ENCODE results near the gene BEX5.
"Not testable (repeated sequence)": the region's sequence is repeated elsewhere in the genome, so short reads cannot be mapped to it uniquely, and the experiment has no call there.

The BEX5 gene

DNA sequence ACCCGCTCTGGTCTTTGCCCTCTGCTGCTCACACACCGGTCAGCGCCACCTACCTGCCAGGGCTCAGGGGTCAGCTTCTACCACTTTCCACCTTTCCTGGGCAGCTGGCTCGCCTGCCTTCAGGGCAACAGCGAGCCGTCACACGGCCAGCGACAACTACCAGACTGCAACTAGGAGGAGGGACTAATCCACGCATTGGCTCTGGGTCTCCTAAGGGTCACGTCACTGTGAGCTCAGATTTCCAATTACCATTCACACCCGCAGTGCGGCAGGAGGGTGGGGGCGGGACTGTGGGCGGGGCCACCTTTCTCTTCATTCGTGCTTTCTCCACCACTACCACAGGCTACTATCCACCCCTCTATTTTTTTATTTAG is at the start of gene BEX5:
BEX5 (minus strand) TSS at position 172 of the 374 bp plus-strand sequence. CDS start 1,712 bp downstream, outside the sequence.
- peak; percentile 37 for DNase-seq (ENCODE audit: low read depth)

DNA sequence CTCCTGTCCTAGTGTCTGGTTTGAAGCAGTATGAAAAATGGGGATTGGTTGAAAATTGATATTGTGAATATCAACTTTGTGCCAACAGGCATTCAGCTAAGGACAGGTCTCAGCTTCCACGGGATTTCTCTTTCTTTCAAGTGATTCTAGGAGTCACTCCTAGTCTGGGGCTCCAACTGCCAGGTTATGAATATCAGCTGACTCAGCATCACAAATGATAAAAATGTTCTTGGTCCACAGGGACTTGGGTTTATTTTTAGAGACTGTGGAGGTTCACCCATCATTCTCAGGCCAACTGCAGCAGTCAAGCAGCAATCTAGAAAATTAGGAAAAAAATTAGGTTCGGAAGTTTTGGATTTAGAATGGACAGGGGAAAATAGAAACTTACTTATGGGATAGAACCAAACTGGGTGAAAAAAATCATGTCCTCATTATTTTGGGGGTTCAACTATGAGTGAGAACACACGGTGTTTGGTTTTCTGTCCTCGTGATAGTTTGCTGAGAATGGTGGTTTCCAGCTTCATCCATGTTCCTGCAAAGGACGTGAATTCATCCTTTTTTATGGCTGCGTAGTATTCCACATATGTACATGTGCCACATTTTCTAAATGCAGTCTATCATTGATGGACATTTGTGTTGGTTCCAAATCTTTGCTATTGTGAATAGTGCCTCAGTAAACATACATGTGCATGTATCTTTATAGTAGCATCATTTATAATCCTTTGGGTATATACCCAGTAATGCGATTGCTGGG is 30.4 kb upstream of the BEX5 start:
- no peak for DNase-seq (ENCODE audit: low read depth)

DNA sequence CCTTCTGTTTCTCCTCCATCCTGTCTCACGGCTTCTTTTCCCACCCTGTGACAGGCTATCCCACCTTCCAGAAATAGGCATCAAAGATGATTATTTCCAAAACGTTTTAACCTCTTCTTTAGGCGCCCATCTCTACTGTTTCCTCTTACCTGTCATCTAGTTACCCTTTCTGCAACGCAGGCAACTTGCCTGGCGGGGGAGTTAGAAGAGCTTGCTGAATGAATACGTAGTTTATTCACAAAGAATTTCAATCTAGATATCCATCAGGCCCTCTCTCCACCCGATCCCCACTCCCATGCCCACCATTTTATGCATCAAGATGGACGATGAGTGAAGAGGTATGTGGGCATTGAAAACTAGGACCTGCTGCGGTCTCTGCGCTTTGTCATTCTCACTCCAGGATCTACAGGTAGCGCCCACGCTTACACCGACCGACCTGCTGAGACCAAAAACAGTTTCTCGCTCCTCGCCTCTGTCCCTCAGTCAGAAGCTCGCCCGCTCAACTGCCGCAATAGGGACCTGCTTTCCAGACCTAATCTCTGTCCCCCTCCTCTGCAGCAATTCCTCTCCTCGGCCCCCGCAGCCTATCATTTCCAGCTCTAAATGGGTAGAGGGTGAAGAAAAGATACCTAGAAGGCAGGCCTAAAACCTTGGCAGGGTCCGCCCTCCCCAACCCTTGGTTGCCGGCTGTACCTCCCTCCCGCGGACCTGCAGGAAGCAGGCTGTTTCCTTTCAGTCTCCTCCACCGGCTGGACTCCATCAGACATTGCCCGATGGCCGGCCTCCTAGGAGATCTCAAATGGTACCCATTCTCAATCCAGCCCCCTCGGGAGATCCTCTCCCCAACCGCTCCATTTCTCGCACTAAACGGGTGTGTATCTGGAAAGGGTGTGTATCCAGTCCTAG is 624 bp downstream of the BEX5 start:
- peak; percentile 7 for DNase-seq (ENCODE audit: low read depth)

DNA sequence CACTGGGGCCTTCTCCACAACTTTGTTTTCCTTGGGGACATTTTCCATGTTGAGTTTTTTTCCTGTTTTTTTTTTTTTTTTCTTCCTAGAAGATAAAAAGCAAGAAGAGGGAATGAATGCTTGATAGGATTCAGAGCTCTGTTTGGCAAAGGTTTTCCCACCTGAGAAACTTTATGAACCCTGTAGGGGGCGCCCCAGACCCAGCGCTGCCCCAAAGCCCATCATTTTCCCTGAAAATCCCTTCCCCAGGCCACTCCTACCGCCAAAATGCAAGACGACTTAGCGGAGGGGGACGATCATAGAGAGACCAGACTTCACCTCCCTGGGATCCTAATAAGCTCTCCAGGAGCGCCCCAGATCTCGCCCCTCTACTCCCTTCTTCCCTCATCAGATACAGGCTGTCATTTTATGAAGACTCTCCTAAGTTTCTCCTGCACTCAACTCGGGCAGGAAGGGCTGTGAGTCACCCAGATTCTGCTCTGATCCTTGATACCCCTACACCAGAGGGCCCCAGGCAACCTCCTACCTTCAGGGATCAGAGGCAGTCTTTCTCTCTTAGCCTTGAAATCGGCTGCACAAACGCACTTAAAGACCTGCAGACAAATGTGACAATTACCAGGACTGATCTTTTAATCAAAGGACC is 1.4 kb downstream of the BEX5 start:
- no peak for DNase-seq (ENCODE audit: low read depth)

DNA sequence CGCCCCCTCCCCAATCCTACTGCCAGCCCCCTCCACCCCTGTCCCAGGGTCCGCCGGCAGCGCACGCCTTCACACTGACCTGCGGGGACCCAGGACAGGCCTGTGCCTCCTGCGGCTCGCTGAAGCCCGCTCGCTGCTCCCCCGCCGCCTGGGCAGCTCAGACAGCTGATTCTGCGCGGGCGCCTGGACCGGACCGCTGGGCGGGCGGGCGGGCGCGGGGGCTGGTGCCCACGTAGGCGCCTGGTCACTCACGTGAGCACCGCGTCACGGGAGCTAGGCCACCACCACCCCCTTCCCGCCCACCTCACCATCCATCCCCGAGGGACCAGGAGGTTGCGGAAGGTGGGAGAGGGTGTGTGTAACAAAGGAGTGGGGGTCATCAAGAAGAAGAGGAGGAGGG is 13.5 kb downstream of the BEX5 start, which contains the start of gene TCEAL6:
TCEAL6 (minus strand) TSS at position 208 of the 400 bp plus-strand sequence.
- DNase-seq (ENCODE audit: low read depth), result not testable (repeated sequence)

DNA sequence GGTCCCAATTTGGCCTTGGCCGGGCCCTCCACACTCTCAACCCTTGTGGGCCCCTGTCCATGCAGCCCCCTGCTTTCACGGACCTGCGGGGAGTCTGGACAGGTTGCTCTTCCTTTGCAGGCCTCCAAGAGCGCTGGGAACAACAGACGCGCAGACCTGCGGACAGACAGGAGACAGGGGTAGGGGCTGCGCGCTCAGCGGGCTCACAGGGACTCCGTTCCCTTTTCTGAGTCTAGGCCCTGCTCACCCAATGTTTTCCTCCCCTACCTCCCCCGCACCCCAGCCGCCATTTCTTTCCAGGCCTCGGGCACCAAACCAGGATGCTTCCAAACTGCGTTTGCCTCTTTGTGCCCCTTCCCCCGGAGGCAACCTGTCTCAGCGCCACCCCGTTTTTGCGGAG is 14.1 kb downstream of the BEX5 start:
- DNase-seq (ENCODE audit: low read depth), result not testable (repeated sequence)

DNA sequence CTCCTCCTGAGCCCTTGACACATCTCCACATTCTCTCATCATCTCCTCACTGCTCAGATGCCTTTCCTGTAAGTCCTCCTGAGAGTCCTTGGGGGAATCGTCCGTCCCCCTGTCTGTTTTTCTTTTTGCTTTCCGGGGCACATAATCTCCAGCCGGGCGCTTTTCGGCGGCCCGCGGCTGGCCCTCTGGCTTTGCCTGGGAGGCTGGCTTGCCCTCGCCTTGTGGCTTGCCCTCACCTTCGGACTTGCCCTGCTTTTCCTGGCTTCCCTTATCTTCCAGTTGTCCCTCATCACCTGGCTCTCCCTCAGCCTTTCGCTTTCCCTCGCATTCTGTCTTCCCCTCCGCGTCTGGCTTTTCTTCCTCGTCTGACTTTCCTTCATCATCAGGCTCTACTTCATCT is 14.9 kb downstream of the BEX5 start:
- DNase-seq (ENCODE audit: low read depth), result not testable (repeated sequence)

DNA sequence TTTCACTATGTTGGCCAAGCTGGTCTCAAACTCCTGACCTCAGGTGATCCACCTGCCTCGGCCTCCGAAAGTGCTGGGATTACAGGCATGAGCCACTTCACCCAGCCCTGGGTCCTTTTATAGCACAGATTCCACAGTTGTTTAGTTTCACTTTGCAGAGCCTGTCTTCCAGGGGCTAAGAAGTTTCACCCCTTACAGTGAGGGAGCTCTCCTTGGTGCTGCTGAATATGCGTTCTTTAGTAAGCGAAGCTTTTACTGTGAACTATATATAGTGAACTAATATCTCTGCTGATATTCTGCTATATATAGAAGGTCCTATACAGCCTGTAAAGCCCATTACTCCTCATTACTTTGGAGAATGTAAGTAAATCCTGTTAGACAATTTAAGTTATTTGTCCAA is 17.7 kb downstream of the BEX5 start:
- no peak for DNase-seq (ENCODE audit: low read depth)

DNA sequence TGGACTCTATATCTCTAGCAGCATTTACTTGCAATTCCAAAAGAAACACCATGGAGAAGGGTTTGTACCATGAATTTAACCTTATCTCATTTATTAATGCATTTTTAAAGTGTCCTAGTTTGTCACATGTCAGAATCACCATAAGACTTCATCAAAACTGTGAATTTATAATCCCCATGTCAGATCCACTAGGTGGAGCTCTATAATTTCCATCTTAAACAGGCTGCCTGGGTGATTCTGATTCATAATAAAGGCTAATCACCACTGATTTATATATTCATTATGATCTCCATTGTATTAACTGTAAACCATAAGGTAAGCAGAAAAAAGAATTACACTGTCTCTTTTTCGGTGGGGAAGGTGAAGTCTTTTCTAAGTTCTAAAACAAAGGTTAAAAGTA is 26.3 kb downstream of the BEX5 start:
- no peak for DNase-seq (ENCODE audit: low read depth)

DNA sequence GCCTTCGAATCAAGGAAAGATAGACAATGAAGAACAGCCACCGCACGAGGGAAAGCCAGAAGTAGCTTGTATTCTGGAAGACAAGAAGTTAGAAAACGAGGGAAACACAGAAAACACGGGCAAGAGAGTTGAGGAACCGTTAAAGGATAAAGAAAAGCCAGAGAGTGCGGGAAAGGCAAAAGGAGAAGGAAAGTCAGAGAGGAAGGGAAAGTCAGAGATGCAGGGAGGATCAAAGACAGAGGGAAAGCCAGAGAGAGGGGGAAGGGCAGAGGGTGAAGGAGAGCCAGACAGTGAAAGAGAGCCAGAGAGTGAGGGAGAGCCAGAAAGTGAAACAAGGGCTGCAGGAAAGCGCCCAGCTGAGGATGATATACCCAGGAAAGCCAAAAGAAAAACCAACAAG is 28.9 kb downstream of the BEX5 start:
- DNase-seq (ENCODE audit: low read depth), result no peak

DNA sequence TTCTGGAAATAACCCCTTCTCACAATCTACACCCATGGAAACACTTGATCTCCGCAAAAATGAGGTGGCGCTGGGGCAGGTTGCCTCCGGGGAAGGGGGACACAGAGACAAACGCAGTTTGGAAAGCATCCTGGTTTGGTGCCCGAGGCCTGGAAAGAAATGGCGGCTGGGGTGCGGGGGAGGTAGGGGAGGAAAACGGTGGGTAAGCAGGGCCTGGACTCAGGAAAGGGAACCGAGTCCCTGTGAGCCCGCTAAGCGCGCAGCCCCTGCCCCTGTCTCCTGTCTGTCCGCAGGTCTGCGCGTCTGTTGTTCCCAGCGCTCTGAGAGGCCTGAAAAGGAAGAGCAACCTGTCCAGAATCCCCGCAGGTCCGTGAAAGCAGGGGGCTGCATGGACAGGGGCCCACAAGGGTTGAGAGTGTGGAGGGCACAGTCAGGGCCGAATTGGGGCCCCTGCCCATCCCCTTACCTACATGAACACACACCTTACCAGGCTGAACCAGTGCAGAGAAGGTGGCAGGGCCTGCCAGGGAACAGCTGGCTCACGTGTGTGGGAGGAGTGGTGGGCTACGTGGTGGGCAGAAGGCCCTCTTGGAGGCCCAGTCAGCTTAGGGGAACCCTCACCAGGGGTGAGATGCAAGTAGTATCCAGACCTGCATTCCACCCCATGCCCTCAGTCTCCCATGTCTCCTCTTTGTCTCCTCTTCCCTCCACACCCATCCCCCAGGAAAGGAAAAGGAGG is 29.5 kb downstream of the BEX5 start:
- DNase-seq (ENCODE audit: low read depth), result not testable (repeated sequence)

DNA sequence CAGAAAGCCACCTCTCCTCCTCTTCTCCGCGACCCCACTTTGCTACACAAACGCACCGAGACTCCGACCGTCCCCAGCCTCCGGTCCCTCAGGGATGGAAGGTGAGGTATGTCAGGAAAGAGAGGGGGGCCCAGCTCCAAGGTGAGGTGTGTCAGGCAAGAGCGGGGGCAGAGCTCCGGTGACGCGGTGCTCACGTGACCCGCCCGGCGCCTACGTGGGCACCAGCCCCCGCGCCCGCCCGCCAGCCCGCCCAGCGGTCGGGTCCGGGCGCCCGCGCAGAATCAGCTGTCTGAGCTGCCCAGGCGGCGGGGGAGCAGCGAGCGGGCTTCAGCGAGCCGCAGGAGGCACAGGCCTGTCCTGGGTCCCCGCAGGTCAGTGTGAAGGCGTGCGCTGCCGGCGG is 30.3 kb downstream of the BEX5 start, which contains the start of gene TCEAL2:
TCEAL2 (plus strand) TSS at position 244 of the 400 bp plus-strand sequence. CDS start 1,152 bp downstream, outside the sequence.
- not testable (repeated sequence) for DNase-seq (ENCODE audit: low read depth)

DNA sequence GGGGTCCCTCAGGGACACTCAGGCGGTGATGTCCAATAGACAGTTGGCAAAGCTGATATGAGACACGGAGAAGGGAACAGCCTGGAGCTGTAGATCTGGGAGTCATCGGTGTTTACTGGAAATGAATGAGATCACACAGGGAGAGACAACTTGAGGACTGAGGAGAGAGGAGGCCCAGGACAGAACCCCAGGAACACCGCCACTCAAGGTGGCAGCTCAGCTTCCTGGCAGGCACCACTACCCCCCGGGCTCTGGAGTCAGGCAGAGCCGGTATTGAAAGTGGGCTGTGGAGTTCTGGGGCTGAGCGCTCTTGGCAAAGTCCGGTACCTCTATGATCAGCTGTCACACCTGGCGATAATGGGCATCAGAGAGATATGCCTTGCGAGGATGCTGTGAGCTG is 30.8 kb downstream of the BEX5 start:
- DNase-seq (ENCODE audit: low read depth), result not testable (repeated sequence)

DNA sequence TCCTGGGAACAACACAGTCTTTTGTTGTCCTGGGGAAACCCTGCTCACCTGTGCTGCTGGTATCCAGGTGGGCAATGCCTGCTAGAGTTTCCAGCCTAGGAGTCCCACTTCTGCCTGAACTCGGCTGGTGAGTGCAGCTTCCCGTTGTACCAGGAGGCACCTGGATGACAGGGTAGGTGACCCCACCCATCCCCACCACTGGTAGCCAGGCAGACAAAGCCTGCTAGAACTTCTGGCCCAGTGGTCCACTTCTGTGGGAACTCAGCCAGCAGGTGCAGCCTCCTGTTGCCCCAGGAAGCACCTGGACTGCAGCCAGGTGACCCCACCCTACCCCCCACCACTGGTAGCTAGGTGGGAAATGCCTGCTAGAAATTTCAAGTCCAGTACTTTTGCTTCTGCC is 40.0 kb downstream of the BEX5 start:
- no peak for DNase-seq (ENCODE audit: low read depth)

DNA sequence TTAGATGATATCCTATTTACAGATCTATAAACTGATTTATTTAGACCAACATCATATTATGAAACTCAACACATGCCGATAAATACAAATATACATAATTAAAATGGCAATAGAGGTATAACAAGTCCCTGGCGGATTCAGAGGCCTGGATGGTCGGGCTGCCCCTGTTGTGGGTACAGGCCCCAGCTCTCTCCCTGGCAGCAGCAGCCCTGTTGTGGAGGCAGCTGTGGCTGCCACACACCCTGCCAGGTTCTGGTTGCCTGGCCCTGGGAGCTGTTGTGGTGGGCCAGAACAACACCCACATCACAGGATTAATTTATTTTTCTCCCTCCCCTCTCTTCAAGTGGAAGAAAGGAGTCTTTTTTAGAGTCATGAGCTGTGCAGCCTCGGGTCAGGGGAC is 42.4 kb downstream of the BEX5 start:
- DNase-seq (ENCODE audit: low read depth), result no peak

All from activated T-helper 9 cell treated with anti-CD3 and anti-CD28 coated beads, Interleukin-2, amount 50 U/mL, for 16 hours (primary cell).